Activated naive CD8-positive, alpha-beta T cell (primary cell): ENCODE data around the gene BLM.
"Not testable (repeated sequence)": the region's sequence is repeated elsewhere in the genome, so short reads cannot be mapped to it uniquely, and the experiment has no call there.

Experiments used
- H3K27ac Mint-ChIP-seq: one replicate; pipeline ENCODE4 v1.8.0; 2021; ENCODE audit warnings: mixed read lengths
- H3K27me3 Mint-ChIP-seq: one replicate; pipeline ENCODE4 v1.8.0; 2021; ENCODE audit warnings: mixed read lengths
- H3K36me3 Mint-ChIP-seq: one replicate; pipeline ENCODE4 v1.8.0; 2021; ENCODE audit warnings: mixed read lengths
- H3K4me1 Mint-ChIP-seq: one replicate; pipeline ENCODE4 v1.8.0; 2021; ENCODE audit warnings: low read depth, mixed read lengths
- H3K4me3 Mint-ChIP-seq: one replicate; pipeline ENCODE4 v1.8.0; 2021; ENCODE audit warnings: mild to moderate bottlenecking, mixed read lengths
- H3K9me3 Mint-ChIP-seq: one replicate; pipeline ENCODE4 v1.8.0; 2021; ENCODE audit warnings: low read depth, mixed read lengths

BLM gene

GRCh38 chr15:90684281-90684680, 32.9 kb upstream of the BLM start:
- H3K27me3 Mint-ChIP-seq = no peaks in the 10 kb centered on the region
- no peak overlapping the region for H3K27ac Mint-ChIP-seq
- H3K36me3 Mint-ChIP-seq = no peaks in the 10 kb centered on the region
- peaks cover 36% of the 10 kb centered on the region for H3K4me1 Mint-ChIP-seq
- no peak overlapping the region for H3K4me3 Mint-ChIP-seq
- H3K9me3 Mint-ChIP-seq = no peaks in the 10 kb centered on the region

- Mint-ChIP-seq H3K27me3 (no peaks in the 10 kb centered on the region), H3K4me1 (peaks cover 26% of the 10 kb centered on the region), H3K4me3 (peak overlapping the region; percentile 1), H3K27ac (peak overlapping the region; percentile 90), H3K36me3 (no peaks in the 10 kb centered on the region), H3K9me3 (no peaks in the 10 kb centered on the region)
These were observed 31.3 kb upstream of the BLM start for GRCh38 chr15:90685591-90686434.

DNA sequence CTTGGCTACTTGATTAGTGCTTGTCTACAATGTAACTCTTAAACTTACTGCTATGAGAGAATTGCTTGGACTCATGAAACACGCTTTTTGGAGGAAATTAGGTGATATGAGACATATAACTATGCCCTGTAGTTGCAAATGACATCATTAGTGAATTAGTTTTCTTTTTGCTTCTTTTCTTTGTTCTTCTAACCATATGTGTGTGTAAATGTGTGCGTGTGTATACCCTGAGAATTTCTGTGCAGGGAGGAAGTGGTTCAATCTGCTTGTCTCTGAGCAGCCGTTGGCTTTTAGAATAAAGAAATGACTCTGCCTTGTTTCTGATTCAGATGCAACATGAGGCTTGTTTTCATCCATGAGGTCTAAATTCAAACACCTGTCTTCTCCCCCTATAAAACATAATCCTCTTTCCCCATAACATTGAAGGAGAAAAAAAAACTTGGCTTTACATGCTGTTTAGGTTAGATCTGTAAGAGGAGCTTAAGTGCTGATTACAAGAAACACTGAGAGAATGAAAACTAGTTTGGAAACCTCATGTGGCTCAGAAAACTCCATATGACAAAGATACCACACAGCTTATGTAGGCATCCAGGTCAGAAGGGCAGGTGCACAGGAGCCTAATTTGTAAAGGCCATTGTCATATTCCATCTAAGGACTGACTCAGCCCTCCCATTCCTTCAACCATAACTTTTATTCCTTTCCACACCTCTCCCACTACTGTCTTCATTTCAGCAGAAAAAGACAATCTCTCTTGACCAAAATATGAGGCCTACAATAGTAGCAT, 30.5 kb upstream of the BLM start:
- H3K27me3 Mint-ChIP-seq = no peaks in the 10 kb centered on the region
- no peaks in the 10 kb centered on the region for H3K36me3 Mint-ChIP-seq
- H3K27ac Mint-ChIP-seq = peak overlapping the region; percentile 90
- no peaks in the 10 kb centered on the region for H3K9me3 Mint-ChIP-seq
- H3K4me1 Mint-ChIP-seq = peaks cover 26% of the 10 kb centered on the region
- peak overlapping the region; percentile 33 for H3K4me3 Mint-ChIP-seq

GRCh38 chr15:90689326-90689961, 27.7 kb upstream of the BLM start:
- not testable (repeated sequence) for H3K27me3 Mint-ChIP-seq, H3K27ac Mint-ChIP-seq, H3K9me3 Mint-ChIP-seq, H3K4me3 Mint-ChIP-seq, H3K36me3 Mint-ChIP-seq
- peaks cover 29% of the 10 kb centered on the region for H3K4me1 Mint-ChIP-seq

DNA sequence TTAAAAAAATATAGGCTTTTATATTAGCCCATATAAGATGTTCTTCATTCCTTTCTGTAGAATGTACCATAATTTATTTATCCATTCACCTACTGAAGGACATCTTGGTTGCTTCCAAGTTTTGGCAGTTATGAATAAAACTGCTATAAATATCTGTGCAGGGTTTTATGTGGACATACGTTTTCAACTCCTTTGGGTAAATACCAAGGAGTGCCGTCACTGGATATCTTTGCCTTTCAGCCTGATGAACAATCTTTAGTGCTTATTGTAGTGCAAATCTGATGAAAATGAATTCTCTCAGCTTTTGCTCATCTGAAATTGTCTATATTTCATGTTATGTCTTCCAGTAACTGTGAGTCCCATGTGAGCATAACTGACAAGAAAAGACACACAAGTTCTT, 26.6 kb upstream of the BLM start:
- Mint-ChIP-seq H3K27ac (no peak overlapping the region), H3K4me1 (peaks cover 23% of the 10 kb centered on the region), H3K27me3 (no peaks in the 10 kb centered on the region), H3K36me3 (no peaks in the 10 kb centered on the region), H3K4me3 (no peak overlapping the region), H3K9me3 (no peaks in the 10 kb centered on the region)

- Mint-ChIP-seq H3K36me3 (no peaks in the 10 kb centered on the region), H3K4me3 (no peak overlapping the region), H3K4me1 (peaks cover 16% of the 10 kb centered on the region), H3K27ac (no peak overlapping the region), H3K9me3 (no peaks in the 10 kb centered on the region), H3K27me3 (no peaks in the 10 kb centered on the region)
These were observed 25.8 kb upstream of the BLM start for GRCh38 chr15:90691369-90691768.

GRCh38 chr15:90691982-90692773, 25.0 kb upstream of the BLM start:
- H3K36me3 Mint-ChIP-seq = no peaks in the 10 kb centered on the region
- no peaks in the 10 kb centered on the region for H3K9me3 Mint-ChIP-seq
- H3K4me3 Mint-ChIP-seq = no peak overlapping the region
- peaks cover 13% of the 10 kb centered on the region for H3K4me1 Mint-ChIP-seq
- no peaks in the 10 kb centered on the region for H3K27me3 Mint-ChIP-seq
- no peak overlapping the region for H3K27ac Mint-ChIP-seq

DNA sequence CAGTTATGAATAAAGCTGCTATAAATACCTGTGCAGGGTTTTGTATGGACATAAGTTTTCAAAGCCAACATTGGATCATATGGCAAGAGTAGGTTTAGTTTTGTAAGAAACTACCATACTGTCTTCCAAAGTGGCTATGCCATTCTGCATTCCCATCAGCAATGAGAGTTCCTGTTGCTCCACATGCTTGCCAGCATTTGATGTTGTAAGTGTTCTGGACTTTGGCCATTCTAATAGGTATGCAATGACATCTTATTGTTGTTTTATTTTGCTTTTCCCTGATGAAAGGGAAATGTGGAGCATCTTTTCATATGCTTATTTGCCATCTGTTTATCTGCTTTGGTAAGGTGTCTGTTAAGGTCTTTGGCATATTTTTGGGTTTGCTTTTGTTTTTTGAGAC, 22.2 kb upstream of the BLM start:
- no peaks in the 10 kb centered on the region for H3K9me3 Mint-ChIP-seq
- peaks cover 9% of the 10 kb centered on the region for H3K4me1 Mint-ChIP-seq
- H3K27ac Mint-ChIP-seq = no peak overlapping the region
- no peak overlapping the region for H3K4me3 Mint-ChIP-seq
- H3K27me3 Mint-ChIP-seq = no peaks in the 10 kb centered on the region
- H3K36me3 Mint-ChIP-seq = no peaks in the 10 kb centered on the region

DNA sequence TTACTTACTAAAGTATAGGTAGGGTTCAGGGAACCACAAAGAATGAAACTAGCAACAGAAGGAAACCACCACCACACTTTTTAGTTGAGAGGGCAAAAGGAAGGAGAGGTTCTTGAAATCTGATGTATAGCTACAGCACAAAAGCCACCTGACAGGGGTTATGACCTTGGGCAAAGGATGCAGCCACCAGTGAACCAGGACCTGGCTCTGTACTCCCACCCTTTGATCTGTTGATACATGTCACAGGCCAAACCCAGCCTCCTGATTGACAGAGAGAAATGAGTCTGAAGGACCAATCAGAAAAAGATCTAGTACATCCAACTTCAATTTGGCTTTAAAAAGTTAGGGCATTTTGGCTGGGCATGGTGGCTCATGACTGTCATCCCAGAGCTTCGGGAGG, 20.0 kb upstream of the BLM start:
- no peaks in the 10 kb centered on the region for H3K27me3 Mint-ChIP-seq
- no peak overlapping the region for H3K27ac Mint-ChIP-seq
- H3K4me3 Mint-ChIP-seq = no peak overlapping the region
- peaks cover 2% of the 10 kb centered on the region for H3K36me3 Mint-ChIP-seq
- peaks cover 9% of the 10 kb centered on the region for H3K4me1 Mint-ChIP-seq
- no peaks in the 10 kb centered on the region for H3K9me3 Mint-ChIP-seq

DNA sequence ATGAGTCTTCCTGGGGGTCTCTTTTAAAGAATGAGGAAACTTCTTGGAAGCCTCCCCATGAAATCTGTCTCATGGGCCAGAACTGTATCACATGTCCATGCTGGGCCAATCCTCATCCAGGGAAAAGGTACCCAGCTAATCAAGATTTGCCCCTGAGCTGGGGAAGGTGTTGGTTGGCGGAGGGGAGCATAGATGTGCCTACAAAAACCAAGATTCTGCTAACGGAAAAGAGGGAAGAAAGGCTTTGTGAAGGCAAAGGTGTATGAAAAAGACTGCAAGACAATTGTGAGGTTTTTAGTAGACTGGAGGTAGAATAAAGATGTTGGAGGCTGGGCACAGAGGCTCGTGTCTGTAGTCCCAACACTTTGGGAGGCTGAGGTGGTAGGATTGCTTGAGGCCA, 18.5 kb upstream of the BLM start:
- Mint-ChIP-seq H3K9me3 (peaks cover 5% of the 10 kb centered on the region), H3K27ac (no peak overlapping the region), H3K36me3 (peaks cover 7% of the 10 kb centered on the region), H3K4me3 (no peak overlapping the region), H3K27me3 (no peaks in the 10 kb centered on the region), H3K4me1 (peaks cover 7% of the 10 kb centered on the region)

- Mint-ChIP-seq H3K27me3 (no peaks in the 10 kb centered on the region), H3K27ac (no peak overlapping the region), H3K4me1 (peaks cover 6% of the 10 kb centered on the region)
These were observed 16.1 kb upstream of the BLM start for GRCh38 chr15:90701048-90701447.

GRCh38 chr15:90701880-90702630, 15.1 kb upstream of the BLM start:
- Mint-ChIP-seq H3K4me3 (no peak overlapping the region), H3K36me3 (peaks cover 7% of the 10 kb centered on the region), H3K9me3 (peaks cover 5% of the 10 kb centered on the region), H3K4me1 (peaks cover 2% of the 10 kb centered on the region), H3K27ac (no peak overlapping the region), H3K27me3 (no peaks in the 10 kb centered on the region)

More at GRCh38 chr15:90701048-90701447, 16.1 kb upstream of the BLM start:
- peaks cover 5% of the 10 kb centered on the region for H3K9me3 Mint-ChIP-seq
- no peak overlapping the region for H3K4me3 Mint-ChIP-seq
- H3K36me3 Mint-ChIP-seq = peaks cover 7% of the 10 kb centered on the region

DNA sequence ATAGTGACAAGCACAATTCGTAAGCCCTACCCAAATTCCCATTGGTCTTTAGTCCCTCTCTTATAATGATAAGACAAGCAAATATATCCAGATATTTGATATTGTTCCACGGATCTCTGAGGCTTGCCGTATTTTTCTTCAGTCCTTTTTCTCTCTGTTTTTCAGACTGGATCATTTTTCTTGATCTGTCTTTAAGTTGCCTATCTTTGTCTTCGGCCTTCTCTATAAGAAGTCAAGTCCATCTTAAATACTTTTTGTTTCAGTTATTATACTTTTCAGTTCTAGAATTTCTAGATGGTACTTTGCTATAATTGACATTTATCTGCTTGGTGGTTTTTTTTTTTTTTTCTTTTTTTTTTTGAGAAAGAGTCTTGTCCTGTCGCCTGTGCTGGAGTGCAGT, 13.7 kb upstream of the BLM start:
- Mint-ChIP-seq H3K27me3 (no peaks in the 10 kb centered on the region), H3K4me1 (no peaks in the 10 kb centered on the region), H3K27ac (no peak overlapping the region), H3K36me3 (peaks cover 7% of the 10 kb centered on the region), H3K9me3 (peaks cover 5% of the 10 kb centered on the region), H3K4me3 (no peak overlapping the region)

- H3K27me3 Mint-ChIP-seq = no peaks in the 10 kb centered on the region
- H3K9me3 Mint-ChIP-seq = peaks cover 5% of the 10 kb centered on the region
- H3K4me3 Mint-ChIP-seq = no peak overlapping the region
- peaks cover under 1% of the 10 kb centered on the region for H3K4me1 Mint-ChIP-seq
- H3K27ac Mint-ChIP-seq = no peak overlapping the region
- peaks cover 7% of the 10 kb centered on the region for H3K36me3 Mint-ChIP-seq
These were observed 11.9 kb upstream of the BLM start for GRCh38 chr15:90705212-90705611.
